ENCODE measurements around the gene TRIO.

TRIO gene

GRCh38 chr5:14127587-14127986, 15.6 kb upstream of the TRIO start:
- no peak overlapping the region for H3K27ac ChIP-seq (ENCODE audit: low read length)
- no peaks in the 10 kb centered on the region for H4K20me1 ChIP-seq (ENCODE audit: insufficient read depth, low read length)
- H3K4me1 ChIP-seq (ENCODE audit: insufficient read depth, low read length): no peaks in the 10 kb centered on the region
- no peak for DNase-seq
- no peaks in the 10 kb centered on the region for H3K79me2 ChIP-seq (ENCODE audit: insufficient read depth, low read length)
- no peaks in the 10 kb centered on the region for H3K9me3 ChIP-seq (ENCODE audit: insufficient read depth, low read length, severe bottlenecking)
- no peak overlapping the region for H3K4me2 ChIP-seq (ENCODE audit: insufficient read depth, low read length)
- no peak overlapping the region for H2AFZ ChIP-seq (ENCODE audit: low read depth, low read length)
- no peak overlapping the region for H3K4me3 ChIP-seq (ENCODE audit: low read depth in 1 of 2, low read length in 2 of 2)
- no peak for ATAC-seq (ENCODE audit: insufficient read depth, low read depth)
- no peak overlapping the region for H3K9ac ChIP-seq (ENCODE audit: low read depth, low read length)
- no peaks in the 10 kb centered on the region for H3K27me3 ChIP-seq (ENCODE audit: insufficient read depth, low read length, poor library complexity)
- TF ChIP-seq, protein P1, sequence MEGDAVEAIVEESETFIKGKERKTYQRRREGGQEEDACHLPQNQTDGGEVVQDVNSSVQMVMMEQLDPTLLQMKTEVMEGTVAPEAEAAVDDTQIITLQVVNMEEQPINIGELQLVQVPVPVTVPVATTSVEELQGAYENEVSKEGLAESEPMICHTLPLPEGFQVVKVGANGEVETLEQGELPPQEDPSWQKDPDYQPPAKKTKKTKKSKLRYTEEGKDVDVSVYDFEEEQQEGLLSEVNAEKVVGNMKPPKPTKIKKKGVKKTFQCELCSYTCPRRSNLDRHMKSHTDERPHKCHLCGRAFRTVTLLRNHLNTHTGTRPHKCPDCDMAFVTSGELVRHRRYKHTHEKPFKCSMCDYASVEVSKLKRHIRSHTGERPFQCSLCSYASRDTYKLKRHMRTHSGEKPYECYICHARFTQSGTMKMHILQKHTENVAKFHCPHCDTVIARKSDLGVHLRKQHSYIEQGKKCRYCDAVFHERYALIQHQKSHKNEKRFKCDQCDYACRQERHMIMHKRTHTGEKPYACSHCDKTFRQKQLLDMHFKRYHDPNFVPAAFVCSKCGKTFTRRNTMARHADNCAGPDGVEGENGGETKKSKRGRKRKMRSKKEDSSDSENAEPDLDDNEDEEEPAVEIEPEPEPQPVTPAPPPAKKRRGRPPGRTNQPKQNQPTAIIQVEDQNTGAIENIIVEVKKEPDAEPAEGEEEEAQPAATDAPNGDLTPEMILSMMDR (IDR thresholded peaks at IDR 0.05; ENCODE audit: borderline replicate concordance, extremely low read depth, low read length, poor library complexity, severe bottlenecking): no peak
- TF ChIP-seq EZH2 (IDR thresholded peaks at IDR 0.05; ENCODE audit: borderline replicate concordance, low read depth, low read length, severe bottlenecking): no peak
- no peaks in the 10 kb centered on the region for H3K36me3 ChIP-seq (ENCODE audit: insufficient read depth, low read length)

DNA sequence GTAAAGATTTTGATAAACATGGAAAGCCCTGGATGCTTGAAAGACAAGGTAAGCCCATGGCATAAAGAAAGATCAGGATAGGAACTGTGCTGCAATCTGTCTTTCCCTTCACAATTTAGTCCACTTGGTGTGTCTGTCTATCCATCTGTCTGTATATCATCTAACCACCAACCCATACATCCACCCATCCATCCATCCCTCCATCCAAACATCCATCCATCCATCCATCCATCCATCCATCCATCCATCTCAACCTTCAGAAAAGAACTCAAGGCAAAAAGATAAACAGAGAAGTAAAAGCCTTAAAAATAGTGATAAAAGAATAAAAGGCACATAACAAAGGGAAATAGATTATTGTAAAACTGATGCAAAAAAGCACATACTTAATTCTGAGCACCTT, 15.1 kb upstream of the TRIO start:
- H3K36me3 ChIP-seq (ENCODE audit: insufficient read depth, low read length): no peaks in the 10 kb centered on the region
- ATAC-seq (ENCODE audit: insufficient read depth, low read depth) (no peak), DNase-seq (no peak)
- H3K79me2 ChIP-seq (ENCODE audit: insufficient read depth, low read length): no peaks in the 10 kb centered on the region
- H3K4me2 ChIP-seq (ENCODE audit: insufficient read depth, low read length): no peak overlapping the region
- TF ChIP-seq EZH2 (IDR thresholded peaks at IDR 0.05; ENCODE audit: borderline replicate concordance, low read depth, low read length, severe bottlenecking): no peak
- TF ChIP-seq, protein P1 (IDR thresholded peaks at IDR 0.05; ENCODE audit: borderline replicate concordance, extremely low read depth, low read length, poor library complexity, severe bottlenecking): no peak
- H3K4me1 ChIP-seq (ENCODE audit: insufficient read depth, low read length): no peaks in the 10 kb centered on the region
- H3K9me3 ChIP-seq (ENCODE audit: insufficient read depth, low read length, severe bottlenecking): no peaks in the 10 kb centered on the region
- H3K9ac ChIP-seq (ENCODE audit: low read depth, low read length): no peak overlapping the region
- no peaks in the 10 kb centered on the region for H3K27me3 ChIP-seq (ENCODE audit: insufficient read depth, low read length, poor library complexity)
- H2AFZ ChIP-seq (ENCODE audit: low read depth, low read length): no peak overlapping the region
- H3K4me3 ChIP-seq (ENCODE audit: low read depth in 1 of 2, low read length in 2 of 2): no peak overlapping the region
- no peak overlapping the region for H3K27ac ChIP-seq (ENCODE audit: low read length)
- H4K20me1 ChIP-seq (ENCODE audit: insufficient read depth, low read length): no peaks in the 10 kb centered on the region

- Histone ChIP-seq H3K4me2 (ENCODE audit: insufficient read depth, low read length) (no peak overlapping the region), H3K4me3 (ENCODE audit: low read depth in 1 of 2, low read length in 2 of 2) (no peak overlapping the region), H2AFZ (ENCODE audit: low read depth, low read length) (no peak overlapping the region), H3K27ac (ENCODE audit: low read length) (no peak overlapping the region), H3K79me2 (ENCODE audit: insufficient read depth, low read length) (no peaks in the 10 kb centered on the region), H3K4me1 (ENCODE audit: insufficient read depth, low read length) (no peaks in the 10 kb centered on the region), H3K36me3 (ENCODE audit: insufficient read depth, low read length) (no peaks in the 10 kb centered on the region), H3K9ac (ENCODE audit: low read depth, low read length) (no peak overlapping the region), H4K20me1 (ENCODE audit: insufficient read depth, low read length) (no peaks in the 10 kb centered on the region), H3K27me3 (ENCODE audit: insufficient read depth, low read length, poor library complexity) (no peaks in the 10 kb centered on the region), H3K9me3 (ENCODE audit: insufficient read depth, low read length, severe bottlenecking) (no peaks in the 10 kb centered on the region)
- no peak for DNase-seq
- TF ChIP-seq, protein P1 (IDR thresholded peaks at IDR 0.05; ENCODE audit: borderline replicate concordance, extremely low read depth, low read length, poor library complexity, severe bottlenecking): no peak
- no peak for TF ChIP-seq EZH2 (IDR thresholded peaks at IDR 0.05; ENCODE audit: borderline replicate concordance, low read depth, low read length, severe bottlenecking)
- ATAC-seq (ENCODE audit: insufficient read depth, low read depth): no peak
Measured at GRCh38 chr5:14129123-14129522, 14.0 kb upstream of the TRIO start.
